ENCODE data around the gene RAB33B.

- no peak for TF ChIP-seq CTCF (conservative IDR thresholded peaks at IDR 0.05; ENCODE audit: low read length)
- no peak for TF ChIP-seq EZH2phosphoT487 (IDR thresholded peaks at IDR 0.05; ENCODE audit: borderline replicate concordance, low read depth, low read length)
Observed at GRCh38 chr4:139476363-139476762, 22.4 kb downstream of the RAB33B start.

Data from OCI-LY7 (cell line).